ENCODE results near the gene SMIM20. TPM values are rescaled to one million over a fixed set of nuclear protein-coding genes. Genes with fewer than 3 reads are reported as not detected.
"Not testable (repeated sequence)": the region's sequence is repeated elsewhere in the genome, so short reads cannot be mapped to it uniquely, and the experiment has no call there.

SMIM20 gene
- 48.7 TPM for polyA plus RNA-seq (ENCODE audit: insufficient read length)
- long read RNA-seq, donor 1, transcript SMIM20-201 (3 exons, 935 nt): major isoform, 44 of 56 reads
- long read RNA-seq, donor 1, partial matches to known transcripts: 11 of 56 reads
- long read RNA-seq, donor 1, other reads (novel, unspliced or antisense): 0 of 56 reads
- long read RNA-seq, donor 2, transcript SMIM20-201 (3 exons, 935 nt): major isoform, 23 of 33 reads
- long read RNA-seq, donor 2, partial matches to known transcripts: 10 of 33 reads
- long read RNA-seq, donor 2, other reads (novel, unspliced or antisense): 0 of 33 reads
- long read RNA-seq, donor 3, transcript SMIM20-201 (3 exons, 935 nt): major isoform, 30 of 42 reads
- long read RNA-seq, donor 3, partial matches to known transcripts: 11 of 42 reads
- long read RNA-seq, donor 3, other reads (novel, unspliced or antisense): 0 of 42 reads
- long read RNA-seq, donor 4, transcript SMIM20-201 (3 exons, 935 nt): major isoform, 5 of 5 reads
- long read RNA-seq, donor 4, partial matches to known transcripts: 0 of 5 reads
- long read RNA-seq, donor 4, other reads (novel, unspliced or antisense): 0 of 5 reads
- long read RNA-seq, donor 5, transcript SMIM20-201 (3 exons, 935 nt): major isoform, 48 of 67 reads
- long read RNA-seq, donor 5, partial matches to known transcripts: 19 of 67 reads
- long read RNA-seq, donor 5, other reads (novel, unspliced or antisense): 0 of 67 reads
- long read RNA-seq, donor 6, transcript SMIM20-201 (3 exons, 935 nt): major isoform, 32 of 33 reads
- long read RNA-seq, donor 6, partial matches to known transcripts: 0 of 33 reads
- long read RNA-seq, donor 6, other reads (novel, unspliced or antisense): 0 of 33 reads
- long read RNA-seq, donor 7, transcript SMIM20-201 (3 exons, 935 nt): major isoform, 46 of 68 reads
- long read RNA-seq, donor 7, partial matches to known transcripts: 19 of 68 reads
- long read RNA-seq, donor 7, other reads (novel, unspliced or antisense): 0 of 68 reads
- long read RNA-seq, donor 8, transcript SMIM20-201 (3 exons, 935 nt): major isoform, 21 of 22 reads
- long read RNA-seq, donor 8, partial matches to known transcripts: 0 of 22 reads
- long read RNA-seq, donor 8, other reads (novel, unspliced or antisense): 0 of 22 reads

- DNase-seq: peak; percentile 86
These were observed at the start of gene SMIM20 for GRCh38 chr4:25913851-25914669. Gene SMIM20, plus strand, starts transcription at chr4:25914220. Its CDS starts 94 bp downstream, at chr4:25914314.

- DNase-seq: no peak
These were observed 48.4 kb upstream of the SMIM20 start for GRCh38 chr4:25865586-25865985.

DNA sequence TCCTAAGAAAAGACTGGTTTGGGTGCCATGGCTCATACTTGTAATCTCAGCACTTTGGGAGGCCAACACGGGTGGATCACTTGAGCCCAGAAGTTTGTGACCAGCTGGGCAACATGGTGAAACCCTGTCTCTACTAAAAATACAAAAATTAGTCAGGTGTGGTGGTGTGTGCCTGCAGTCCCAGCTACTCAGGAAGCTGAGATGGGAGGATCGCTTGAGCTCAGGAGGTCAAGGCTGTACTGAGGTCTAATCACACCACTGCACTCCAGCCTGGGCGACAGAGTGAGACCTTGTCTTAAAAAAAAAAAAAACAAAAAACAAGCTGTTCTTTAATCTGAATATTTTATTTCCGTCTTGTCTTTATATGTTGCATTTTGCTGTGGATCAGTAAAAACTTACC lies 47.6 kb upstream of the SMIM20 start:
- not testable (repeated sequence) for DNase-seq

DNA sequence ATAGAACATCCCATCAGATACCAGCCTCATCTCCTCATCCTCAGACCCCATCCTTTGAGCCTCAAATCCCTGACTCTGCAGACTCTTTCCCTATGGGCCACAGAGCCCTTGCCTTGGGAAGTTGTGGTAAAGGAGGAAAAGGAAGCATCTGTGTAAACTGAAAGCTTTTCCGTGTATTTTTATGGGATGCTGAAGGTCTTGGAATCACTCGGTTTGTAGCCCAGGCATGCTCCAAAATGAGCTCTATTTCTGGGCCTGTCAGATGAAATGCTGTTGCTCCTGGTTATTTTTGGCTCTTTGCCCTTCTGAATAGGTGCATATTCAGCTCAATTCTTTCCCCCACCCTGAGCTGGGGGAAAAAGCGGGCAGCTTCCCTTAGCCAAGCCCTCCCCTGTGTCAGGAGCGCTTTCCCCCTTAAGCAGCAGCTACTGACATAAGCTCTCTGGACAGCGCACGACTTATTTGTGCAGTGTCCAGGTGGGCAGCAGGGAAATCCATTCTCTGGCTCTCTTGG lies 46.2 kb upstream of the SMIM20 start:
- DNase-seq: no peak

DNA sequence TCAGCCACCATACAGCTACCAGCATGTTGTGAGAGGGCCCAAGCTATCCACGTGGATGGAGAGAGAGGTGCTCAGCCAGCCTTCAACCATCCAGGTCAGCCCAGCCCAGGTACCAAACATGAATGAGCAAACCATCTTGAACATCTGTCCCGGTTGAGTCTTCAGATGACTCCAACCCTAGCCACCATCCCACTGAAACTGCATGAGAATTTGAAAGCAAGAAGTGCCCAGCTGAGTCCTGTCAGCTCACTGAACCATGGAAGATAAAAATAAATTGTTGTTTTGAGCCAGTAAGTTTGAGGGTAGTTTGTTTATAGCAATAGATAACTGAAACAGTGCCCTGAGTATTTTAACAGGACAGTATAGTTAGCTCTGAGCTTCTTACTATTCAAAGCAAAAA lies 43.9 kb upstream of the SMIM20 start:
- no peak for DNase-seq

GRCh38 chr4:25872851-25873631 lies 41.0 kb upstream of the SMIM20 start:
- no peak for DNase-seq

GRCh38 chr4:25873632-25874129 lies 40.3 kb upstream of the SMIM20 start:
- no peak for DNase-seq

DNA sequence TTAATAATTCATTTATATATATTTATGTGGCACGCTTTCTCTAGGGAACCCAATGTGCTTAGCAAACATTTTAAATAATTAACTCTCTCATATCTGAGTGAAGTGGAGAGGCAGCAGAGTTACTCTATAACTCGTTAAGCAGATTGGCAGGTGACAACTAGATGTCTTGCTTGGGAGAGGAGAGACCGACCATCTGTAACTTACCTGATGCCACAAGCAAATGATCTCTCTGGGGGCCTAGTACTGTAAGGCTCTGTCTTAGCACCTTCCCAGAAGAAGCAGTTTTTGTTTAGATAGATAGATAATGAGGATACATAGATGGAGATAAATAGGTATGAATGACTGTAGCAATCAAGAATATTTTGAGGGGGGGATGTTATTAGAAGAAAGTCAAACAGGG lies 39.4 kb upstream of the SMIM20 start:
- no peak for DNase-seq

GRCh38 chr4:25875281-25875745 lies 38.7 kb upstream of the SMIM20 start:
- no peak for DNase-seq

GRCh38 chr4:25878676-25879075 lies 35.3 kb upstream of the SMIM20 start:
- DNase-seq: no peak

- no peak for DNase-seq
These were observed 34.9 kb upstream of the SMIM20 start for GRCh38 chr4:25879091-25879584.

- DNase-seq: no peak
These were observed 34.4 kb upstream of the SMIM20 start for GRCh38 chr4:25879587-25879986.

- no peak for DNase-seq
These were observed 33.9 kb upstream of the SMIM20 start for GRCh38 chr4:25879991-25880651.

GRCh38 chr4:25881193-25881592 lies 32.8 kb upstream of the SMIM20 start:
- DNase-seq: no peak

- DNase-seq: no peak
These were observed 31.8 kb upstream of the SMIM20 start for GRCh38 chr4:25882226-25882625.

- DNase-seq: no peak
These were observed 30.5 kb upstream of the SMIM20 start for GRCh38 chr4:25883565-25883964.

DNA sequence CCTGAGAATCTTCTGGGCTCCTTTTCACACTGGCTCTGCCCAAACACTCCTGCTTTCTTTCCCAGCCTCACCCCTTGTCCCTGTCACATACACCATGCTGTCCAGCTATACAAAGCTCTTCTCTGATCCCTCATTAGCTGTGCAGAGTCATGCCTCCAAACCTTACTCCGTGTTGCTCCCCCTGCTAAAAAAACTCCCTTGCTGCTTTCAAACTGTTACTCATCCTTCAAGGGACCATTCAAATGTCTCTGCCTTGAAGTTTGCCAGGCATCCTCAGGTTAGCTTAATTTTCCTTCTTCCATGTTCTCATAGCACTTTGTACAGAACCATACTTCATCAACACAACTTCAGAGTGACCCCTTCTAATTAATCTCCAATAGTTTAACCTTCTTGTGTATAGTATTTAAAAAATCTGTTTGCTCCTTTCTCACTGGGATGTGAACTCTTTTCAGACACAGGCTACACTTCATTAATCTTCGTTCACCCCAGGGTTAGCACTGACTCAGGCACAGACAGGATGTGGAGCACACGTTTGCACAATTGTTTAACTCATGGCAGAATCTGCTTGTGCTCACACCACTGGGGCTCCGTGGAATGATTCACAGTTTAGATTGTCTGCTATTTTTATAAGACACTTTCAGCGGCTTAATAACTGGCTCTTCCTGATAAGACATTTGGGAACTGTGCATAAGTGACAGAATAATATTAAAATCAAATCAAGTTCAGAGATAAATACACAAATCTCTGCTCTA lies 29.8 kb upstream of the SMIM20 start:
- DNase-seq: no peak

- no peak for DNase-seq
These were observed 25.2 kb upstream of the SMIM20 start for GRCh38 chr4:25888781-25889180.
